GM21576 (cell line): Measurements from ENCODE around the gene ALG10.
"Not testable (repeated sequence)": the region's sequence is repeated elsewhere in the genome, so short reads cannot be mapped to it uniquely, and the experiment has no call there.

Experiments used
- ATAC-seq: cut with Tn5 transposase; IDR thresholded peaks from one replicate; pipeline ENCODE4 v1.9.1; 2021; ENCODE audit warnings: mild to moderate bottlenecking, moderate library complexity; ENCODE audit not compliant: unreplicated experiment

The ALG10 gene

GRCh38 chr12:34022079-34022830, at the start of gene ALG10:
Gene ALG10, plus strand, starts transcription at chr12:34022496. Its CDS starts 104 bp downstream, at chr12:34022600.
- ATAC-seq, result peak; percentile 99

- ATAC-seq, result not testable (repeated sequence)
Observed at GRCh38 chr12:33972884-33973283, 49.4 kb upstream of the ALG10 start.

- ATAC-seq, result no peak
Observed at GRCh38 chr12:33977887-33978286, 44.4 kb upstream of the ALG10 start.

GRCh38 chr12:33988197-33988805, 34.0 kb upstream of the ALG10 start:
- no peak for ATAC-seq

GRCh38 chr12:33988913-33989312, 33.4 kb upstream of the ALG10 start:
- ATAC-seq, result no peak

- ATAC-seq, result no peak
Observed at GRCh38 chr12:33994857-33995808, 27.2 kb upstream of the ALG10 start.

GRCh38 chr12:34008835-34009234, 13.5 kb upstream of the ALG10 start:
- not testable (repeated sequence) for ATAC-seq

- no peak for ATAC-seq
Observed at GRCh38 chr12:34016361-34016760, 5.9 kb upstream of the ALG10 start.

GRCh38 chr12:34021071-34021470, 1.2 kb upstream of the ALG10 start:
- no peak for ATAC-seq

GRCh38 chr12:34027661-34028060, 5.4 kb downstream of the ALG10 start:
- ATAC-seq, result not testable (repeated sequence)

- ATAC-seq, result no peak
Observed at GRCh38 chr12:34030591-34030990, 8.3 kb downstream of the ALG10 start.

GRCh38 chr12:34033628-34034296, 11.5 kb downstream of the ALG10 start:
- ATAC-seq, result no peak

- not testable (repeated sequence) for ATAC-seq
Observed at GRCh38 chr12:34038357-34038756, 16.1 kb downstream of the ALG10 start.

GRCh38 chr12:34046570-34046969, 24.3 kb downstream of the ALG10 start:
- ATAC-seq, result no peak

- not testable (repeated sequence) for ATAC-seq
Observed at GRCh38 chr12:34047855-34048254, 25.6 kb downstream of the ALG10 start.

- ATAC-seq, result no peak
Observed at GRCh38 chr12:34048714-34049113, 26.4 kb downstream of the ALG10 start.

GRCh38 chr12:34051486-34051885, 29.2 kb downstream of the ALG10 start:
- ATAC-seq, result no peak

GRCh38 chr12:34054938-34055337, 32.6 kb downstream of the ALG10 start:
- ATAC-seq, result no peak
